Duodenal mucosa (tissue), 2 donors: Measurements from ENCODE around the gene FKBP14.

Experiments used
- H3K27ac ChIP-seq: one replicate; pipeline ENCODE4 v1.7.0; 2013; ENCODE audit warnings: low read depth, low read length
- H3K27me3 ChIP-seq, 2 donors: one replicate each; pipeline ENCODE4 v1.7.0; 2013; ENCODE audit warnings: low read length in 2 of 2, control low read depth in 1 of 2; ENCODE audit not compliant: insufficient read depth in 2 of 2, control insufficient read depth in 1 of 2
- H3K36me3 ChIP-seq, 2 donors: one replicate each; pipeline ENCODE4 v1.7.0; 2013; ENCODE audit warnings: low read length in 2 of 2, control low read depth in 1 of 2; ENCODE audit not compliant: insufficient read depth in 2 of 2, control insufficient read depth in 1 of 2
- H3K4me1 ChIP-seq, 2 donors: one replicate each; pipeline ENCODE4 v1.7.0; 2013; ENCODE audit warnings: low read length in 2 of 2, control low read depth in 1 of 2; ENCODE audit not compliant: insufficient read depth in 2 of 2, control insufficient read depth in 1 of 2
- H3K4me3 ChIP-seq, 2 donors: one replicate each; pipeline ENCODE4 v1.7.0; 2013; ENCODE audit warnings: low read length in 2 of 2, low read depth in 1 of 2
- H3K9ac ChIP-seq, 2 donors: one replicate each; pipeline ENCODE4 v1.7.0; 2013; ENCODE audit warnings: low read length in 2 of 2, low read depth in 1 of 2
- H3K9me3 ChIP-seq, 2 donors: one replicate each; pipeline ENCODE4 v1.7.0; 2013; ENCODE audit warnings: low read length in 2 of 2, control low read depth in 1 of 2; ENCODE audit not compliant: control insufficient read depth in 1 of 2

The FKBP14 gene

GRCh38 chr7:29996321-29996720 is 30.2 kb downstream of the FKBP14 start:
- Histone ChIP-seq H3K9me3 (peaks cover 4 to 7% of the 10 kb centered on the region in 2 donors), H3K9ac (no peak overlapping the region), H3K36me3 (no peaks in the 10 kb centered on the region), H3K27me3 (no peaks in the 10 kb centered on the region), H3K4me1 (no peaks in the 10 kb centered on the region), H3K4me3 (no peak overlapping the region), H3K27ac (no peak overlapping the region)

DNA sequence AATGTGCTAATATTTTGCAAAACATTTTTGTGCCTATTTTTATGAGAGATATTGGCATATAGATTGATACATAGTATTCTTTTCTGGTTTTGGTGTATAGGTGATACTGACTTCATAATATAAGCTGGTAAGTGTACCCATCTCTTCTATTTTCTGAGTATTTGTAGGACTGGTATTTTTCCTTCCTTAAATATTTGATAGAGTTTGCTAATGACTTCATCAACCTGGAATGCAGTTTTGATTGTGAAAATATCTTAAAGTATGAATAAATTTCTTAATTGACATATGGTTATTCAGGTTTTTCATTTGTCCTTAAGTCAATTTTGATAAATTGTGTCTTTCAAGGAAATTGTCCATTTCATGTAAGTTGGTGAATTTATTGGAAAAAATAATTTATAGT is 30.9 kb downstream of the FKBP14 start:
- Histone ChIP-seq H3K27me3 (peaks cover 0 to 3% of the 10 kb centered on the region in 2 donors), H3K4me3 (no peak overlapping the region), H3K9me3 (peaks cover 4 to 7% of the 10 kb centered on the region in 2 donors), H3K36me3 (no peaks in the 10 kb centered on the region), H3K27ac (no peak overlapping the region), H3K4me1 (no peaks in the 10 kb centered on the region), H3K9ac (no peak overlapping the region)

DNA sequence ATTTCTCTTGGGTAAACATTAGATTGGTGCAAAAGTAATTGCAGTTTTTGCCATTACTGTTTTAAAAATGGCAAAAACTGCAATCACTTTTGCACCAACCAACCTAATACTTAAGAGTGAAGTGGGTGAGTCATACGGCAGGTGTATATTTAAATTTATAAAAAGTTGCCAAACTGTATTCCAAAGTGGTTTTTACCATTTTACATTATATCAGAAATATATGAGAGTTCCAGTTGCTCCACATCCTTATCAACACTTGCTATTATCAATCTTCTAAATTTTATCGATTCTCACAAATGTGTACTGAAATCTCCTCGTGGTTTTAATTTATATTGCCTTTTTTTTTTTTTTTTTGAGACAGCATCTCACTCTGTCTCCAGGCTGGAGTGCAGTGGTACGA is 33.4 kb downstream of the FKBP14 start:
- peaks cover 1 to 8% of the 10 kb centered on the region in 2 donors for H3K4me1 ChIP-seq
- H3K27ac ChIP-seq: no peak overlapping the region

DNA sequence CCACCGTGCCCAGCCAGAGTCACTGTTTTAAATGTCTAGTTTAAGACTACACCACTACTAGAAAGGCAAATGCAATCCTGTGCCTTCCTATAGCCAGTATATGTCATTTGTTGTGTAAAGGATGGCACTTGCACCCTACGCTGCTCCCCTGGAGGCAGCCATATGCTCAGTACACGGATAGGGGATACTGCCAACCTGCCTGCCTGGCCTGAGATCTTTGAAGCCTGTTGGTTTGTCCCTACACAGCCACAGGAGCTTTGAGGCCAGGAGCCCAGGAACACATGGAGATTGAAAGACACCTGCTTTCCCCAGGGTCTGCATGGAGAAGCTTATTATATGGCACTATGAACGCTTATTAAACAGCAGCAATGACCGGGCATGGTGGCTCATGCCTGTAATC is 34.6 kb downstream of the FKBP14 start:
- Histone ChIP-seq H3K27ac (no peak overlapping the region), H3K36me3 (no peaks in the 10 kb centered on the region), H3K4me3 (no peak overlapping the region), H3K9ac (no peak overlapping the region), H3K9me3 (peaks cover 4 to 7% of the 10 kb centered on the region in 2 donors), H3K4me1 (peaks cover 4 to 15% of the 10 kb centered on the region in 2 donors), H3K27me3 (peaks cover 8% of the 10 kb centered on the region in 2 donors)

More for the DNA sequence above, 33.4 kb downstream of the FKBP14 start:
- Histone ChIP-seq H3K36me3 (no peaks in the 10 kb centered on the region), H3K4me3 (no peak overlapping the region), H3K27me3 (peaks cover 3 to 8% of the 10 kb centered on the region in 2 donors), H3K9me3 (peaks cover 4 to 7% of the 10 kb centered on the region in 2 donors), H3K9ac (no peak overlapping the region)

DNA sequence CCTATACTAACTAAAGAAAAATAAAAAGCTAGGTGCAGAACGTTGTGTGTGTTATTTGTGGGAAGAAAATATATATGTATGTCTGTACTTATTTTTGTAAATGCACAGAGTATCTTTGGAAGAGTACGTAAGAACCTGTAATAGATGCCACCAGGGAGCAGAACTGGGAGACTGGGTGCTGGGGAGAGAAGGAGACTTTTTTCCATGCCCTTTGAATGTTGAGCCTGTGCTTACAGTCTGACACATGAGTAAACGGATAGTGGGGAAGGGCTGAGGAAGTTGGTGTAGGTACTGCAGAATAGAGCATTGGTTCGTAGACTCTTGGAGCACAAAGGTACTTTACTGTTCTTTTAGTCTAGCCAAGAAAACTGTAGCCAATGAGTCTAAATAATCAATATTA is 35.6 kb downstream of the FKBP14 start:
- peaks cover 4 to 15% of the 10 kb centered on the region in 2 donors for H3K4me1 ChIP-seq
- no peak overlapping the region for H3K9ac ChIP-seq
- no peak overlapping the region for H3K27ac ChIP-seq
- peaks cover 0 to 2% of the 10 kb centered on the region in 2 donors for H3K9me3 ChIP-seq
- H3K36me3 ChIP-seq: no peaks in the 10 kb centered on the region
- peaks cover 8% of the 10 kb centered on the region in 2 donors for H3K27me3 ChIP-seq
- no peak overlapping the region for H3K4me3 ChIP-seq

DNA sequence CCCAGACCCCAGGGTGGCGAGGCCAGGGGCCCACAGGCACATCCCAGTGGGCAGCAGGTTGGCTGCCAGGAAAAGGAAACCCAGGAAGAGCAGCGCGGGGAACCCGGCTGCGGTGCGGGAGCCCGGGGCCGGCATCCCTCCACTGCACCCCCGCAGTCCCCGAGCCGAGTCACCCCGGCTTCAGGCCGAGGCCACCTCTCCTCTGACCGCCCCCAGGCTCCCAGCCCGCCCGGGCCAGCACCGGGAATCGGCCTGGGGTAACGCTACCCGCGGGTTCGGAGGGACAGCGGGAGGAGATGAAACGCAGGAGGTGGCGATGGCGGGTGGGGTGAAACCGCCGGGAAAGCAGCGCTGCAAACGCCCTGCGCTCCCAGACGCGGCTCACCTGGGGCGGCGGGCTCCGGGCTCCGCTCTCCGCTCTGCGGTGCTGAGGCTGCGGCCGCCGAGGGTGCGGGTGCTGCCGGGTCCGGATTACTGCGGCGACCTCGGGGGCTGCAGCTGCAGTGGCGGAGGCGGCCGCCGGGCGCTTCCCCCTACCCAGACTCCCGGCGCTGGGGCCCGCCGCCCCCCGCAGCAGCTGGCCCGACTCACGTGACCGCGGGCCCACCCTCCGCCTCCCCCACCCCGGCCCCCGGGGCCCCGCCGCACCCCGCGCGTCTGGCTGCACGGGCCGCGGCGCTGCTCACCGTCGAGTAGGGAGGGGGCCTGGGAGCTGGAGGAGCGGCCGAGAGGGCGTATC is 37.1 kb downstream of the FKBP14 start, which contains the start of gene SCRN1:
Gene SCRN1 (minus strand): TSS at position 545 of the 739 bp plus-strand sequence. CDS start 20,734 bp downstream, outside the sequence.
- peaks cover 0 to 2% of the 10 kb centered on the region in 2 donors for H3K9me3 ChIP-seq
- peak within 1 kb of the TSS; percentile 83 for H3K27ac ChIP-seq
- peaks cover 4 to 15% of the 10 kb centered on the region in 2 donors for H3K4me1 ChIP-seq

DNA sequence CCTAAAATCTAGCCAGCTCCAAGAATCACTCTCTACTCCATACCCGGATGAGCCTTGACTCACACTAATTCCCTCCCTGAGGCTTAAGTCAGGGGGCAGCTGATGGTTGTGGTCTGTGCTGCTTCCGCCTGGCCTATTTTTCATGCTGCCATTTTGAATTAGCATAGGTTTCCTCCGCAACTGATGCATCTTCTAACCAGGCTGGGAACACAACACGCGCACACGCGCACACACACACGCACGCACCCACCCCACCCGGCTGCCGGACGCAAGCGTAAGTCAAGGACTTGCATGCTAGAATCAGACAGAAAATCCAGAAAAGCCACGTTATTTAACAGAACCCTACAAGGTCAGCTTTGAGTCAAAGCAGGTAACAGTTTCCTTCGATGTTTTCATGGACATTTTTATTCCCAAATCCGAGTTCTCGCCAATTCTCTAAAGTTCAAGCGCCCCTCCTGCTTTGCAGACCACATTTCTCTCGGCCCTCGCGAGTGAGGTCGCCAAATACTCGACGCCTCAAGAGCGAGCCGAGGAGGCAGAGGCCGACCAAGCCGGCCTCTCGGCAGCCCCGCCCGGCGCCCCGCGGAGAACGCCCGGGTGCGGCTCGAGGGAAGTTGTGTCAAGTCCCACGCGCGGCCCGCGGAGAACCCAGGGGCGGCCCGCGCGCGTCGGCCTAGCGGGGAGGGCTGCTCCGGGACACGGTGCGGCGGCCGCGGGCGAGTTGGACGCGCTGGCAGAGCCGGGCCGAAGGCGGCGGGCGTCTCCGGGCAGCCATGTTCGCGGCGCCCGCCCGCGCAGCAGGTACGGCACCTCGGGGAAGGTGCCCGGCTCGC is 37.9 kb downstream of the FKBP14 start:
- peaks cover 8% of the 10 kb centered on the region in 2 donors for H3K27me3 ChIP-seq
- H3K9me3 ChIP-seq: peaks cover 0 to 2% of the 10 kb centered on the region in 2 donors
- peak overlapping the region; percentile 57 to 66 for H3K9ac ChIP-seq
- peak overlapping the region; percentile 72 to 78 for H3K4me3 ChIP-seq
- H3K27ac ChIP-seq: peak overlapping the region; percentile 83
- H3K4me1 ChIP-seq: peaks cover 4 to 15% of the 10 kb centered on the region in 2 donors
- H3K36me3 ChIP-seq: no peaks in the 10 kb centered on the region

More for the DNA sequence above, 37.1 kb downstream of the FKBP14 start, which contains the start of gene SCRN1:
- Histone ChIP-seq H3K9ac (peak within 1 kb of the TSS; percentile 57 to 66), H3K27me3 (peaks cover 8% of the 10 kb centered on the region in 2 donors), H3K4me3 (peak within 1 kb of the TSS; percentile 72 to 78), H3K36me3 (no peaks in the 10 kb centered on the region)

- H3K36me3 ChIP-seq: no peaks in the 10 kb centered on the region
- H3K4me1 ChIP-seq: peaks cover 4 to 15% of the 10 kb centered on the region in 2 donors
- H3K27me3 ChIP-seq: peaks cover 8% of the 10 kb centered on the region in 2 donors
- no peak overlapping the region for H3K27ac ChIP-seq
- no peaks in the 10 kb centered on the region for H3K9me3 ChIP-seq
- H3K9ac ChIP-seq: no peak overlapping the region
- peak overlapping the region; percentile 72 to 78 for H3K4me3 ChIP-seq
These were observed 38.6 kb downstream of the FKBP14 start for GRCh38 chr7:29987811-29988317.

DNA sequence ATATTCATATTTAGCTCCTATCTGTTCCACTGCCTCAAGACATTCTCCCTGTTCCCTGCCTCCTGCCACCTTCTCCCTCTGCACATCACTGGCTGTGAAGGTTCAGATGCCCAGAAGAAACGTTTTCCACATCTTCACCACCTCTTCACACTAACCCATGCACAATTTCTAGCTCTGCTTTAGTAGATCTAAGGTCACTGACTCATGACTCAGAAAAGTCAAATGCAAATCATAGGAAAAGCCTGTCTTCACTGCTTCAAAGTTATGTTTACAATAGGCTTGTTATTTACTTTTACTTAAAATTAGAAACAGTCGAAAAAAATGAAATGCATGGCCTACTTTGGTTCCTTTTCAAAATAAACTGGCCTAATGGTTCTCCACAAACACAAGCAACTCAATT is 39.4 kb downstream of the FKBP14 start:
- no peaks in the 10 kb centered on the region for H3K9me3 ChIP-seq
- no peak overlapping the region for H3K4me3 ChIP-seq
- H3K4me1 ChIP-seq: peaks cover 4 to 15% of the 10 kb centered on the region in 2 donors
- H3K27me3 ChIP-seq: peaks cover 8% of the 10 kb centered on the region in 2 donors
- H3K9ac ChIP-seq: no peak overlapping the region
- H3K36me3 ChIP-seq: no peaks in the 10 kb centered on the region
- H3K27ac ChIP-seq: no peak overlapping the region

GRCh38 chr7:29980151-29980550 is 46.4 kb downstream of the FKBP14 start:
- no peaks in the 10 kb centered on the region for H3K36me3 ChIP-seq
- no peak overlapping the region for H3K9ac ChIP-seq
- no peaks in the 10 kb centered on the region for H3K27me3 ChIP-seq
- H3K4me1 ChIP-seq: peaks cover 4 to 5% of the 10 kb centered on the region in 2 donors
- H3K27ac ChIP-seq: no peak overlapping the region
- no peaks in the 10 kb centered on the region for H3K9me3 ChIP-seq
- H3K4me3 ChIP-seq: no peak overlapping the region
